Mesenchymal stem cell (in vitro differentiated cells and primary cell): ENCODE data around the gene TSPAN32.

Experiments
- DNase-seq: peaks from one replicate; pipeline ENCODE4 v3.0.0-alpha.2; 2013
- H2AFZ ChIP-seq: one replicate; pipeline ENCODE4 v1.6.1; 2013; ENCODE audit warnings: low read depth, mild to moderate bottlenecking, control low read depth, inconsistent platforms, low read length, moderate library complexity
- H2AK5ac ChIP-seq: 2 replicates; pipeline ENCODE4 v1.6.1; 2013; ENCODE audit warnings: low read length, moderate library complexity, mild to moderate bottlenecking, inconsistent platforms; ENCODE audit not compliant: severe bottlenecking
- H2BK120ac ChIP-seq: one replicate; pipeline ENCODE4 v1.6.1; 2013; ENCODE audit warnings: low read depth, mild to moderate bottlenecking, inconsistent platforms, low read length, moderate library complexity
- H2BK12ac ChIP-seq, 2 experiments: one replicate each; pipeline ENCODE4 v1.6.1; 2013; ENCODE audit warnings: inconsistent platforms in 2 of 2, low read length in 2 of 2, mild to moderate bottlenecking in 2 of 2, moderate library complexity in 2 of 2, control low read depth in 1 of 2
- H2BK15ac ChIP-seq: one replicate; pipeline ENCODE4 v1.6.1; 2013; ENCODE audit warnings: mild to moderate bottlenecking, low read depth, inconsistent platforms; ENCODE audit not compliant: poor library complexity, severe bottlenecking
- H2BK5ac ChIP-seq: 2 replicates; pipeline ENCODE4 v1.6.1; 2013; ENCODE audit warnings: low read depth, mild to moderate bottlenecking, low read length, control low read depth, inconsistent platforms; ENCODE audit not compliant: poor library complexity, severe bottlenecking
- H3K14ac ChIP-seq, 2 experiments: one replicate each; pipeline ENCODE4 v1.6.1; 2013; ENCODE audit warnings: inconsistent platforms in 2 of 2, low read length in 2 of 2, control low read depth in 1 of 2, mild to moderate bottlenecking in 1 of 2, moderate library complexity in 1 of 2
- H3K18ac ChIP-seq, 2 experiments: one replicate each; pipeline ENCODE4 v1.6.1; 2013; ENCODE audit warnings: inconsistent platforms in 2 of 2, low read length in 2 of 2, control low read depth in 1 of 2, low read depth in 1 of 2, mild to moderate bottlenecking in 1 of 2
- H3K23ac ChIP-seq, 2 experiments: one replicate each; pipeline ENCODE4 v1.6.1; 2013; ENCODE audit warnings: inconsistent platforms in 2 of 2, low read length in 2 of 2, mild to moderate bottlenecking in 2 of 2, moderate library complexity in 2 of 2, control low read depth in 1 of 2
- H3K27ac ChIP-seq: 2 replicates; pipeline ENCODE4 v1.5.1; 2013; ENCODE audit warnings: mild to moderate bottlenecking, moderate library complexity, low read length, control low read depth, inconsistent platforms; ENCODE audit not compliant: poor library complexity, severe bottlenecking
- H3K27me3 ChIP-seq, 2 experiments: 2 replicates each; pipeline versions ENCODE4 v1.6.1 to v1.7.0; 2013; ENCODE audit warnings: low read length in 2 of 2, mild to moderate bottlenecking in 2 of 2, moderate library complexity in 2 of 2, control low read depth in 1 of 2, inconsistent platforms in 1 of 2; ENCODE audit not compliant: control insufficient read depth in 1 of 2, insufficient read depth in 1 of 2
- H3K36me3 ChIP-seq, 2 experiments: 2 replicates each; pipeline versions ENCODE4 v1.6.1 to v1.7.0; 2013; ENCODE audit warnings: low read length in 2 of 2, control low read depth in 1 of 2, inconsistent platforms in 1 of 2, low read depth in 1 of 2, mild to moderate bottlenecking in 1 of 2; ENCODE audit not compliant: insufficient read depth in 2 of 2, control insufficient read depth in 1 of 2
- H3K4ac ChIP-seq, 2 experiments: one replicate each; pipeline ENCODE4 v1.6.1; 2013; ENCODE audit warnings: inconsistent platforms in 2 of 2, low read length in 2 of 2, mild to moderate bottlenecking in 2 of 2, moderate library complexity in 2 of 2, control low read depth in 1 of 2, low read depth in 1 of 2
- H3K4me1 ChIP-seq: 2 replicates; pipeline ENCODE4 v1.6.1; 2013; ENCODE audit warnings: low read depth, low read length, control low read depth; ENCODE audit not compliant: control insufficient read depth, insufficient read depth
- H3K4me2 ChIP-seq: 2 replicates; pipeline ENCODE4 v1.6.1; 2013; ENCODE audit warnings: low read length, mild to moderate bottlenecking, inconsistent platforms; ENCODE audit not compliant: poor library complexity, severe bottlenecking
- H3K4me3 ChIP-seq, 2 experiments: 2 replicates each; pipeline versions ENCODE4 v1.5.1 to v1.7.0; 2013; ENCODE audit warnings: low read length in 2 of 2, mild to moderate bottlenecking in 2 of 2, control low read depth in 1 of 2, low read depth in 1 of 2; ENCODE audit not compliant: insufficient read depth in 1 of 2
- H3K79me1 ChIP-seq: replicated peaks from 2 replicates; pipeline ENCODE4 v1.6.1; 2013; ENCODE audit warnings: mild to moderate bottlenecking, control low read depth, low read length, inconsistent platforms; ENCODE audit not compliant: poor library complexity, severe bottlenecking
- H3K9ac ChIP-seq: 2 replicates; pipeline ENCODE4 v1.7.0; 2013; ENCODE audit warnings: mild to moderate bottlenecking, low read length, moderate library complexity
- H3K9me3 ChIP-seq: 2 replicates; pipeline ENCODE4 v1.7.0; 2013; ENCODE audit warnings: mild to moderate bottlenecking, low read length; ENCODE audit not compliant: control insufficient read depth
- H4K8ac ChIP-seq: one replicate; pipeline ENCODE4 v1.6.1; 2013; ENCODE audit warnings: inconsistent platforms, mild to moderate bottlenecking, low read length, moderate library complexity
- H4K91ac ChIP-seq: one replicate; pipeline ENCODE4 v1.6.1; 2013; ENCODE audit warnings: mild to moderate bottlenecking, low read length, inconsistent platforms
- WGBS: methylation state at CpG from one replicate; pipeline ENCODE4 v1.1.7; 2013; ENCODE audit warnings: mixed read lengths; 5-methylcytosine and 5-hydroxymethylcytosine counted together

TSPAN32 gene

GRCh38 chr11:2311353-2312133 is 9.7 kb downstream of the TSPAN32 start:
- no peak overlapping the region for H4K8ac ChIP-seq
- H3K4ac ChIP-seq, result peak overlapping the region; percentile 16 to 33
- H3K4me3 ChIP-seq, result no peak overlapping the region
- no peak overlapping the region for H2AFZ ChIP-seq
- H3K4me1 ChIP-seq, result peaks cover 21% of the 10 kb centered on the region
- no peak overlapping the region for H2BK120ac ChIP-seq
- DNase-seq, result no peak
- H3K4me2 ChIP-seq, result no peak overlapping the region
- H4K91ac ChIP-seq, result peak overlapping the region; percentile 9
- H2AK5ac ChIP-seq, result no peak overlapping the region
- H3K27me3 ChIP-seq, result no peaks in the 10 kb centered on the region
- no peak overlapping the region for H2BK5ac ChIP-seq
- no peaks in the 10 kb centered on the region for H3K36me3 ChIP-seq
- H2BK15ac ChIP-seq, result no peak overlapping the region
- no peaks in the 10 kb centered on the region for H3K9me3 ChIP-seq
- peak overlapping the region; percentile 5 to 72 for H2BK12ac ChIP-seq
- H3K27ac ChIP-seq, result no peak overlapping the region
- H3K14ac ChIP-seq, result no peak overlapping the region
- H3K18ac ChIP-seq, result peak overlapping the region in 1 of 2 experiments; percentile 69
- H3K79me1 ChIP-seq, result no peaks in the 10 kb centered on the region
- 83% methylated on average over 20 of the region's 21 CpGs for WGBS
- peak overlapping the region; percentile 49 for H3K9ac ChIP-seq
- H3K23ac ChIP-seq, result peak overlapping the region in 1 of 2 experiments; percentile 42

DNA sequence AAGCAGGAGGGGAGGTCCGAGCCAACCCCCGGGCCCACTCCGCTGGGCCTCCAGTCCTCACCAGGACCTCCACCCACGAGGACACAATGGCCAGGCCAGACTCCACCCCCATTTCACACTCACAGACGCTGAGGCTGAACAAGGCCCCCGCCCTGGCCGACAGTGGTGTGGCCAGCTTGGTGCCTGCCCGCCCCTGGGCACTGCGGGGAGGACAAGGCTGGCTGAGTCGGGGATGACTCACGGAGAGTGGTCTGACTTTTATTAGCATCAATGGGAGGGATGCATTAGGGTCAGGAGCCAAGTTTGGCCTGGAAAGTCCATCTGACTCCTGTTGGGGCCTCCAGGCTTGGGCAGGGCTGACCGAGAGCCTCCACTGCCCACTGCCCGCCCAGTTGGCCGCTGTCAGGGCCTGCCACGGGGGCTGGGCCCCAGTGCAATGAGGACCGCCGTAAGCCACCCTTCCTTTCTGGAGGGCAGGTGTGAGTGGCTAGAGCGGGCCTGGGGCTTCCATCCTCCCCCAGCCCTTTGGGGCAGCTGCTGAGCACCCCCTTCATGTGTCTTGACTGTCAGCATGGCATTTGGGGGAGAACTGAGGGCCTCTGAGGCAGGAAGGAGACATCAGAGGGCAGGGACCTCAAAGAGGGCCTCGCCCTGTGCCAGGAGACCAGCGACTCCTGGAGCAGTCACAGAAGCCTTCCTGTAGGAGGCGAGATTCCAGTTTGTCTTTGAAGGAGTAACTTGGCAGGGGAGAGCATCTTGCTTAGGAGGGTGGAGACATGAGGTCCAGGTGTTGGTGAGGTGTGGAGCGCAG is 10.6 kb downstream of the TSPAN32 start:
- Histone ChIP-seq H2BK12ac (peak overlapping the region; percentile 5 to 72), H2AK5ac (no peak overlapping the region), H4K91ac (peak overlapping the region; percentile 43), H3K23ac (no peak overlapping the region), H3K18ac (peak overlapping the region in 1 of 2 experiments; percentile 4), H2BK5ac (no peak overlapping the region), H3K27me3 (no peaks in the 10 kb centered on the region), H3K27ac (no peak overlapping the region), H4K8ac (peak overlapping the region; percentile 42), H3K4me2 (no peak overlapping the region), H2BK120ac (no peak overlapping the region), H3K14ac (peak overlapping the region in 1 of 2 experiments; percentile 57), H3K9ac (peak overlapping the region; percentile 73), H3K4ac (peak overlapping the region in 1 of 2 experiments; percentile 16), H3K4me3 (peak overlapping the region in 1 of 2 experiments; percentile 39), H3K36me3 (no peaks in the 10 kb centered on the region), H2BK15ac (no peak overlapping the region), H2AFZ (no peak overlapping the region), H3K4me1 (peaks cover 18% of the 10 kb centered on the region), H3K79me1 (no peaks in the 10 kb centered on the region), H3K9me3 (peaks cover under 1% of the 10 kb centered on the region)
- peak; percentile 29 for DNase-seq
- 71% methylated on average over 18 of the region's 22 CpGs for WGBS

- Histone ChIP-seq H2AK5ac (no peak overlapping the region), H3K4me2 (no peak overlapping the region), H3K18ac (no peak overlapping the region), H3K9ac (peak overlapping the region; percentile 73), H3K4ac (no peak overlapping the region), H3K4me3 (no peak overlapping the region), H4K8ac (no peak overlapping the region), H3K36me3 (no peaks in the 10 kb centered on the region), H2BK12ac (peak overlapping the region in 1 of 2 experiments; percentile 15), H3K23ac (no peak overlapping the region), H2BK120ac (no peak overlapping the region), H3K27me3 (no peaks in the 10 kb centered on the region), H4K91ac (no peak overlapping the region), H3K14ac (no peak overlapping the region), H2BK15ac (no peak overlapping the region), H3K4me1 (peaks cover 18% of the 10 kb centered on the region), H3K9me3 (peaks cover 8% of the 10 kb centered on the region), H3K27ac (no peak overlapping the region), H2AFZ (no peak overlapping the region), H3K79me1 (no peaks in the 10 kb centered on the region), H2BK5ac (no peak overlapping the region)
- WGBS, result 93% methylated on average over 34 of the region's 34 CpGs
- no peak for DNase-seq
These were observed 11.5 kb downstream of the TSPAN32 start for GRCh38 chr11:2313051-2313951.
